Common myeloid progenitor, CD34-positive (primary cell): ENCODE results near the gene JADE1.

ENCODE experiments used
- CTCF ChIA-PET: fragments of 350-600 bp; sonication (Branson Sonifier 250); formaldehyde crosslinking; loops from one replicate; lab custom pipeline; 2021; ENCODE audit warnings: antibody characterized with exemption; lab: Charles Lee
- POLR2A ChIA-PET: fragments of 350-600 bp; sonication (Branson Sonifier 250); formaldehyde crosslinking; loops from one replicate; lab custom pipeline; 2021; ENCODE audit warnings: antibody characterized with exemption; lab: Charles Lee
- DNase-seq, 3 donors: peaks; one replicate each; pipeline versions ENCODE4 v3.0.0 to v3.0.0-alpha.2; 2013
- H3K27ac ChIP-seq, 2 experiments: 1 replicate in 1 of 2; 2 replicates in 1 of 2; pipeline ENCODE4 v1.7.0; 2013; ENCODE audit warnings: inconsistent platforms in 2 of 2, low read length in 2 of 2, mild to moderate bottlenecking in 2 of 2, low read depth in 1 of 2, moderate library complexity in 1 of 2; ENCODE audit not compliant: severe bottlenecking in 2 of 2, insufficient read depth in 1 of 2, poor library complexity in 1 of 2
- H3K27me3 ChIP-seq, 5 experiments: replicated peaks in 2 of 5; 1 replicate in 3 of 5; 2 replicates in 2 of 5; pipeline versions ENCODE4 v1.6.1 to v1.7.0; 2013; ENCODE audit warnings: low read length in 4 of 5, mild to moderate bottlenecking in 2 of 5, moderate library complexity in 2 of 5, inconsistent platforms in 1 of 5; ENCODE audit not compliant: insufficient read depth in 5 of 5, control insufficient read depth in 4 of 5
- H3K36me3 ChIP-seq, 4 experiments: 1 replicate in 2 of 4; 2 replicates in 2 of 4; pipeline versions ENCODE4 v1.6.1 to v1.7.0; 2013; ENCODE audit warnings: low read length in 3 of 4, control low read depth in 1 of 4, mild to moderate bottlenecking in 1 of 4; ENCODE audit not compliant: control insufficient read depth in 4 of 4, insufficient read depth in 4 of 4
- H3K4me1 ChIP-seq, 4 experiments: 1 replicate in 3 of 4; 2 replicates in 1 of 4; pipeline versions ENCODE4 v1.6.1 to v1.7.1; 2013; ENCODE audit warnings: low read length in 3 of 4, mild to moderate bottlenecking in 3 of 4, control low read depth in 1 of 4, inconsistent platforms in 1 of 4, moderate library complexity in 1 of 4; ENCODE audit not compliant: control insufficient read depth in 4 of 4, insufficient read depth in 4 of 4; ENCODE audit errors: control extremely low read depth in 1 of 4
- H3K4me3 ChIP-seq, 7 experiments: 1 replicate in 4 of 7; 2 replicates in 3 of 7; pipeline versions ENCODE4 v1.5.1 to v1.7.0; 2013; ENCODE audit warnings: mild to moderate bottlenecking in 7 of 7, low read length in 6 of 7, moderate library complexity in 6 of 7, inconsistent platforms in 2 of 7, low read depth in 2 of 7, control low read depth in 1 of 7; ENCODE audit not compliant: insufficient read depth in 4 of 7, control insufficient read depth in 1 of 7; ENCODE audit errors: extremely low read depth in 1 of 7
- H3K9me3 ChIP-seq, 5 experiments: 1 replicate in 4 of 5; 2 replicates in 1 of 5; pipeline versions ENCODE4 v1.6.1 to v1.7.1; 2013; ENCODE audit warnings: low read length in 4 of 5, mild to moderate bottlenecking in 2 of 5, inconsistent platforms in 1 of 5, low read depth in 1 of 5, moderate library complexity in 1 of 5; ENCODE audit not compliant: control insufficient read depth in 4 of 5, insufficient read depth in 2 of 5; ENCODE audit errors: control extremely low read depth in 1 of 5
- WGBS: methylation state at CpG from one replicate; pipeline ENCODE4 v1.1.5; 2013; ENCODE audit not compliant: insufficient coverage; 5-methylcytosine and 5-hydroxymethylcytosine counted together

JADE1 gene

GRCh38 chr4:128796934-128797333, 12.6 kb upstream of the JADE1 start:
- DNase-seq = no peak
- Histone ChIP-seq H3K36me3 (no peaks in the 10 kb centered on the region), H3K27me3 (no peaks in the 10 kb centered on the region), H3K4me1 (no peaks in the 10 kb centered on the region), H3K4me3 (no peak overlapping the region), H3K27ac (no peak overlapping the region), H3K9me3 (no peaks in the 10 kb centered on the region)
- ChIA-PET POLR2A (no interaction called here), CTCF (interaction anchor here (0.6 to 1.1 kb wide), 2 partner anchors 11 to 17 kb away, joined by 3 to 4 read pairs; no protein-coding TSS in a partner anchor)
- 100% methylated on average over 2 of the region's 3 CpGs for WGBS

GRCh38 chr4:128800284-128800683, 9.2 kb upstream of the JADE1 start:
- Histone ChIP-seq H3K27me3 (no peaks in the 10 kb centered on the region), H3K4me1 (no peaks in the 10 kb centered on the region), H3K4me3 (no peak overlapping the region), H3K27ac (no peak overlapping the region), H3K9me3 (no peaks in the 10 kb centered on the region), H3K36me3 (no peaks in the 10 kb centered on the region)
- DNase-seq = no peak
- ChIA-PET CTCF (no interaction called here), POLR2A (no interaction called here)
- 100% methylated on average over 2 of the region's 2 CpGs for WGBS

- ChIA-PET POLR2A (no interaction called here), CTCF (no interaction called here)
- H3K27me3 ChIP-seq = no peaks in the 10 kb centered on the region
- H3K4me3 ChIP-seq = no peak overlapping the region
- H3K27ac ChIP-seq = no peak overlapping the region
- H3K4me1 ChIP-seq = no peaks in the 10 kb centered on the region
- no peaks in the 10 kb centered on the region for H3K9me3 ChIP-seq
- DNase-seq = no peak
- WGBS = 100% methylated on average over 2 of the region's 3 CpGs
- no peaks in the 10 kb centered on the region for H3K36me3 ChIP-seq
Observed at GRCh38 chr4:128800701-128801284, 8.7 kb upstream of the JADE1 start.

- 81% methylated on average over 5 of the region's 9 CpGs for WGBS
- Histone ChIP-seq H3K4me1 (no peaks in the 10 kb centered on the region), H3K9me3 (no peaks in the 10 kb centered on the region), H3K27ac (no peak overlapping the region), H3K36me3 (no peaks in the 10 kb centered on the region), H3K4me3 (no peak overlapping the region), H3K27me3 (no peaks in the 10 kb centered on the region)
- POLR2A ChIA-PET = no interaction called here
- DNase-seq = no peak
- CTCF ChIA-PET = interaction anchor here (1.5 kb wide), 1 partner anchor 9 kb away, joined by 3 read pairs; no protein-coding TSS in a partner anchor
Observed at GRCh38 chr4:128802680-128803628, 6.5 kb upstream of the JADE1 start.

GRCh38 chr4:128803783-128804182, 5.7 kb upstream of the JADE1 start:
- peaks cover 0 to under 1% (median 0%) of the 10 kb centered on the region in 4 experiments for H3K4me1 ChIP-seq
- H3K36me3 ChIP-seq = no peaks in the 10 kb centered on the region
- 92% methylated on average over 2 of the region's 2 CpGs for WGBS
- H3K27me3 ChIP-seq = no peaks in the 10 kb centered on the region
- H3K9me3 ChIP-seq = no peaks in the 10 kb centered on the region
- ChIA-PET CTCF (no interaction called here), POLR2A (no interaction called here)
- H3K4me3 ChIP-seq = no peak overlapping the region
- no peak for DNase-seq
- no peak overlapping the region for H3K27ac ChIP-seq

- DNase-seq = no peak
- WGBS = 0% methylated on average over 7 of the region's 16 CpGs
- H3K4me1 ChIP-seq = peaks cover 4 to 22% (median 17%) of the 10 kb centered on the region in 4 experiments
- H3K9me3 ChIP-seq = no peaks in the 10 kb centered on the region
- peak overlapping the region; percentile 40 to 94 for H3K27ac ChIP-seq
- ChIA-PET POLR2A (no interaction called here), CTCF (no interaction called here)
- no peaks in the 10 kb centered on the region for H3K27me3 ChIP-seq
- no peaks in the 10 kb centered on the region for H3K36me3 ChIP-seq
- H3K4me3 ChIP-seq = peak overlapping the region; percentile 74 to 90 (median 83)
Observed at GRCh38 chr4:128810331-128810870, 901 bp downstream of the JADE1 start.
